DOHH2 (cell line): ENCODE results near the gene EFCAB7.

Experiments
- CTCF ChIP-seq: fragments of 200-600 bp; sonication (generic); IDR thresholded peaks from one replicate; pipeline ENCODE4 v1.5.1; 2014; ENCODE audit warnings: antibody characterized with exemption, mild to moderate bottlenecking, low read depth, low read length; ENCODE audit not compliant: poor library complexity, severe bottlenecking
- EZH2phosphoT487 ChIP-seq: fragments of 200-600 bp; sonication (generic); IDR thresholded peaks from 2 replicates; pipeline ENCODE4 v1.6.1; 2017; ENCODE audit warnings: borderline replicate concordance, mild to moderate bottlenecking, antibody characterized with exemption, low read length, moderate library complexity, mixed read lengths

GRCh38 chr1:63487336-63488065 lies 35.8 kb upstream of the EFCAB7 start:
- TF ChIP-seq CTCF (no peak), EZH2phosphoT487 (no peak)
